ENCODE measurements around the gene DMRTA1.

DNA sequence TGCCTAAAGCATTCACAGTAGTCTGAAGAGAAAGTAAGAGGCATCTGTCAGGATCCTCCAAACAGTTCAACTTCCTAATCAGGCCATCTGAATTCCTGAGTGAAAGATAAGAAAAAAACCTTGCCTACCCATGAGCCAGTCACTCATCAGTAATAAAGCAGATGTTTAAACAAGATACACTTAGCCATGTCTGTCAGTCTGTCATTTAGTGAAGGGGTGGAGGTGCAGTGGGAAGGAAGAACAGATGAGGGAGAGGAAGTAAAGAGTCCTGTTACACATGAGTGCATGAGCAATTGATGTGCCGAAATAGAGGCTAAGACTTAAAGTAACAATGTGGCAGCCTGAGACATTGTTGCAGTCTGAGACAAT is 29.9 kb upstream of the DMRTA1 start:
- TF ChIP-seq, protein P1, sequence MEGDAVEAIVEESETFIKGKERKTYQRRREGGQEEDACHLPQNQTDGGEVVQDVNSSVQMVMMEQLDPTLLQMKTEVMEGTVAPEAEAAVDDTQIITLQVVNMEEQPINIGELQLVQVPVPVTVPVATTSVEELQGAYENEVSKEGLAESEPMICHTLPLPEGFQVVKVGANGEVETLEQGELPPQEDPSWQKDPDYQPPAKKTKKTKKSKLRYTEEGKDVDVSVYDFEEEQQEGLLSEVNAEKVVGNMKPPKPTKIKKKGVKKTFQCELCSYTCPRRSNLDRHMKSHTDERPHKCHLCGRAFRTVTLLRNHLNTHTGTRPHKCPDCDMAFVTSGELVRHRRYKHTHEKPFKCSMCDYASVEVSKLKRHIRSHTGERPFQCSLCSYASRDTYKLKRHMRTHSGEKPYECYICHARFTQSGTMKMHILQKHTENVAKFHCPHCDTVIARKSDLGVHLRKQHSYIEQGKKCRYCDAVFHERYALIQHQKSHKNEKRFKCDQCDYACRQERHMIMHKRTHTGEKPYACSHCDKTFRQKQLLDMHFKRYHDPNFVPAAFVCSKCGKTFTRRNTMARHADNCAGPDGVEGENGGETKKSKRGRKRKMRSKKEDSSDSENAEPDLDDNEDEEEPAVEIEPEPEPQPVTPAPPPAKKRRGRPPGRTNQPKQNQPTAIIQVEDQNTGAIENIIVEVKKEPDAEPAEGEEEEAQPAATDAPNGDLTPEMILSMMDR (IDR thresholded peaks at IDR 0.05; ENCODE audit: borderline replicate concordance, extremely low read depth, low read length, poor library complexity, severe bottlenecking) = no peak
- TF ChIP-seq EZH2 (IDR thresholded peaks at IDR 0.05; ENCODE audit: borderline replicate concordance, low read depth, low read length, severe bottlenecking) = no peak

Measured in DND-41 (cell line).